Endothelial cell of umbilical vein (primary cell): ENCODE measurements around the gene NFKBIA.

Experiments used
- EZH2 ChIP-seq: IDR thresholded peaks from 2 replicates; pipeline ENCODE4 v1.6.1; 2012; ENCODE audit warnings: borderline replicate concordance, low read depth, mild to moderate bottlenecking, moderate library complexity, low read length, inconsistent platforms; ENCODE audit not compliant: severe bottlenecking
- GATA2 ChIP-seq: IDR thresholded peaks from 2 replicates; pipeline ENCODE4 v1.7.0; 2011; ENCODE audit warnings: low read depth, mild to moderate bottlenecking, moderate library complexity, mixed read lengths, low read length; ENCODE audit not compliant: insufficient read length, insufficient read depth
- JUN ChIP-seq: IDR thresholded peaks from 2 replicates; pipeline ENCODE4 v1.6.1; 2011; ENCODE audit warnings: borderline replicate concordance, low read depth; ENCODE audit not compliant: insufficient read length, insufficient read depth
- POLR2A ChIP-seq: IDR thresholded peaks from 2 replicates; pipeline ENCODE4 v1.6.1; 2012; ENCODE audit warnings: low read depth, mild to moderate bottlenecking, control low read depth, low read length
- POLR2AphosphoS5 ChIP-seq: IDR thresholded peaks from 2 replicates; pipeline ENCODE4 v1.6.1; 2012; ENCODE audit warnings: low read depth, mild to moderate bottlenecking, control low read depth, low read length, moderate library complexity; ENCODE audit not compliant: insufficient read depth
- TF ChIP-seq, protein P1 (sequence below), 2 donors: IDR thresholded peaks; 1 replicate in 1 of 2; 2 replicates in 1 of 2; pipeline ENCODE4 v1.5.1; 2011; ENCODE audit warnings: low read length in 2 of 2, mild to moderate bottlenecking in 2 of 2, moderate library complexity in 2 of 2, control low read depth in 1 of 2, inconsistent platforms in 1 of 2, low read depth in 1 of 2; ENCODE audit not compliant: insufficient read depth in 1 of 2; ENCODE audit errors: extremely low read depth in 1 of 2
- TF ChIP-seq, protein P2 (sequence below): IDR thresholded peaks from 2 replicates; pipeline ENCODE4 v1.6.1; 2011; ENCODE audit not compliant: insufficient read depth, insufficient read length

DNA sequence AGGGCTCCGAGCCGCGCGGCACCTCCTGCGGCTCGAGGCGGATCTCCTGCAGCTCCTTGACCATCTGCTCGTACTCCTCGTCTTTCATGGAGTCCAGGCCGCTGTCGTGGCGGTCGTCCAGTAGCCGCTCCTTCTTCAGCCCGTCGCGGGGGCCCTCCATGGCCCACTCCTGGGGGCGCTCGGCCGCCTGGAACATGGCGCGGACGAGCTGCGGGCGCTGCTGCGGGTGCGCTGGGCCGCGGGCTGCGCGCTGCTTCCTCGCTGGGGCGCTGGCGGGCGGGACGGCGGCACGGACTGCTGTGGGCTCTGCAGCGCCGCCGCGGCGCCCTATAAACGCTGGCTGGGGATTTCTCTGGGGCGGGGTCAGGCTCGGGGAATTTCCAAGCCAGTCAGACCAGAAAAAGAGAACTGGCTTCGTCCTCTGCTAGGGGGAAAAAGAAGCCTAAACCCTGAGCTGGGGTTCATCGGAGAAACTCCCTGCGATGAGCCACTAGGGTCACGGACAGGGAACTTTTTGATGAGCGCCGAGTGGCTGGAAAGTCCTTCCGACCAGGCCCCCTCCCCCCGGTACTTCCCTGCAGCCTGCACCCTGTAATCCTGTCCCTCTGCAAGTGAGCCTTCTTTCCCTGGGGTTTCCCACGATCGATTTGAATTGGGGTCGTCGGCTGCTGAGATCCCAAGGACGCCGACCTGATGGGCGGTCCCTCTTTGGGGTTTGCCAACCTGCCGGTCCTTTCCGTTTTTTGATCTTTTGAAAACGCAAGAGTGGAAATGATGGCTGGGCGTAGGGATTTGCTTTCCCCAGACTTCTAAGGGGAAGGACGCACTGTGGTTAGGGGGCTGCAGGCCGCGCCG is at the start of gene NFKBIA:
- peak; percentile 90 for TF ChIP-seq POLR2A
- TF ChIP-seq, protein P1, sequence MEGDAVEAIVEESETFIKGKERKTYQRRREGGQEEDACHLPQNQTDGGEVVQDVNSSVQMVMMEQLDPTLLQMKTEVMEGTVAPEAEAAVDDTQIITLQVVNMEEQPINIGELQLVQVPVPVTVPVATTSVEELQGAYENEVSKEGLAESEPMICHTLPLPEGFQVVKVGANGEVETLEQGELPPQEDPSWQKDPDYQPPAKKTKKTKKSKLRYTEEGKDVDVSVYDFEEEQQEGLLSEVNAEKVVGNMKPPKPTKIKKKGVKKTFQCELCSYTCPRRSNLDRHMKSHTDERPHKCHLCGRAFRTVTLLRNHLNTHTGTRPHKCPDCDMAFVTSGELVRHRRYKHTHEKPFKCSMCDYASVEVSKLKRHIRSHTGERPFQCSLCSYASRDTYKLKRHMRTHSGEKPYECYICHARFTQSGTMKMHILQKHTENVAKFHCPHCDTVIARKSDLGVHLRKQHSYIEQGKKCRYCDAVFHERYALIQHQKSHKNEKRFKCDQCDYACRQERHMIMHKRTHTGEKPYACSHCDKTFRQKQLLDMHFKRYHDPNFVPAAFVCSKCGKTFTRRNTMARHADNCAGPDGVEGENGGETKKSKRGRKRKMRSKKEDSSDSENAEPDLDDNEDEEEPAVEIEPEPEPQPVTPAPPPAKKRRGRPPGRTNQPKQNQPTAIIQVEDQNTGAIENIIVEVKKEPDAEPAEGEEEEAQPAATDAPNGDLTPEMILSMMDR (IDR thresholded peaks at IDR 0.05; ENCODE audit: extremely low read depth in 1 of 2, insufficient read depth in 1 of 2, low read depth in 1 of 2, low read length in 2 of 2) = peak; percentile 18 to 28
- no peak for TF ChIP-seq JUN
- peak; percentile 98 for TF ChIP-seq POLR2AphosphoS5
- TF ChIP-seq, protein P2, sequence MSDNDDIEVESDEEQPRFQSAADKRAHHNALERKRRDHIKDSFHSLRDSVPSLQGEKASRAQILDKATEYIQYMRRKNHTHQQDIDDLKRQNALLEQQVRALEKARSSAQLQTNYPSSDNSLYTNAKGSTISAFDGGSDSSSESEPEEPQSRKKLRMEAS = no peak
- TF ChIP-seq EZH2 = no peak
- TF ChIP-seq GATA2 = no peak
